HCT116 (cell line): ENCODE measurements around the gene CES4A. TPM values are rescaled to one million over a fixed set of nuclear protein-coding genes. Genes with fewer than 3 reads are reported as not detected.

Experiments
- ATAC-seq: fragments of 200-7000 bp; cut with Tn5 transposase; 2 replicates; pipeline ENCODE4 v1.9.1; 2020; ENCODE audit warnings: mild to moderate bottlenecking, moderate library complexity
- BruUV-seq: library from RNA; stranded (reverse); fragments of 400-500 nt; replicated peaks from 2 replicates; lab custom pipeline; 2021; lab: Mats Ljungman, UMichigan
- CTCF ChIA-PET: fragments of 300-600 bp; sonication (Branson Sonifier 250); formaldehyde crosslinking; loops from one replicate; lab custom pipeline; 2021; ENCODE audit warnings: antibody characterized with exemption; lab: Charles Lee
- POLR2A ChIA-PET: fragments of 300-600, 350-600 bp; sonication (Branson Sonifier 250); formaldehyde crosslinking; loops from one replicate; lab custom pipeline; 2021; ENCODE audit warnings: antibody characterized with exemption; lab: Charles Lee
- RAD21 ChIA-PET, 2 experiments: fragments of 300-600 bp; sonication (Branson Sonifier 250); formaldehyde crosslinking; loops; one replicate each; lab custom pipeline; 2023; ENCODE audit warnings: low total read pairs in 2 of 2; ENCODE audit not compliant: uncharacterized antibody in 2 of 2, unreplicated experiment in 2 of 2, low non-redundant PET in 1 of 2; lab: Charles Lee
- DNase-seq: peaks from one replicate; pipeline ENCODE4 v3.0.0-alpha.2; 2010; ENCODE audit warnings: low read depth, low spot score
- H2AFZ ChIP-seq: fragments of 200-600 bp; shearing (Covaris generic), sonication (generic); 2 replicates; pipeline ENCODE4 v1.6.1; 2017; ENCODE audit warnings: low read depth, mixed run types, mixed read lengths, antibody characterized with exemption, low read length; ENCODE audit not compliant: poor library complexity, severe bottlenecking
- H3K27ac ChIP-seq: 2 replicates; pipeline ENCODE4 v1.5.1; 2012; ENCODE audit warnings: low read depth, low read length
- H3K27me3 ChIP-seq: fragments of 200-600 bp; sonication (generic); 2 replicates; pipeline ENCODE4 v1.6.1; 2016; ENCODE audit warnings: mixed run types, low read length, mixed read lengths; ENCODE audit not compliant: insufficient read depth
- H3K36me3 ChIP-seq, 2 experiments: fragments of 200-500 bp in 1 of 2; fragments of 200-600 bp in 1 of 2; sonication (Bioruptor generic) in 1 of 2; sonication (generic) in 1 of 2; 2 replicates each; pipeline versions ENCODE4 v1.5.1 to v1.6.1; 2014 to 2016; ENCODE audit warnings: low read length in 2 of 2, inconsistent platforms in 1 of 2, mixed read lengths in 1 of 2, mixed run types in 1 of 2; ENCODE audit not compliant: insufficient read depth in 2 of 2, control insufficient read depth in 1 of 2
- H3K4me1 ChIP-seq, 2 experiments: fragments of 200-600 bp in 1 of 2; sonication (generic) in 1 of 2; 2 replicates each; pipeline versions ENCODE4 v1.5.1 to v1.6.1; 2012 to 2017; ENCODE audit warnings: low read length in 2 of 2, inconsistent platforms in 1 of 2, mild to moderate bottlenecking in 1 of 2, mixed read lengths in 1 of 2, mixed run types in 1 of 2, moderate library complexity in 1 of 2; ENCODE audit not compliant: insufficient read depth in 2 of 2, control insufficient read depth in 1 of 2
- H3K4me2 ChIP-seq: fragments of 200-600 bp; sonication (generic); 2 replicates; pipeline ENCODE4 v1.6.1; 2017; ENCODE audit warnings: mixed run types, low read length, mixed read lengths
- H3K4me3 ChIP-seq, 2 experiments: fragments of 200-600 bp in 1 of 2; sonication (generic) in 1 of 2; replicated peaks in 1 of 2; 2 replicates each; pipeline ENCODE4 v1.5.1; 2011 to 2016; ENCODE audit warnings: low read length in 2 of 2, control low read depth in 1 of 2, low read depth in 1 of 2, mild to moderate bottlenecking in 1 of 2, mixed read lengths in 1 of 2, mixed run types in 1 of 2
- H3K79me2 ChIP-seq: fragments of 200-600 bp; sonication (generic); 2 replicates; pipeline ENCODE4 v1.6.1; 2017; ENCODE audit warnings: mild to moderate bottlenecking, mixed run types, low read length, moderate library complexity, mixed read lengths; ENCODE audit not compliant: insufficient read depth
- H3K9ac ChIP-seq: fragments of 200-600 bp; sonication (generic); 2 replicates; pipeline ENCODE4 v1.6.1; 2016; ENCODE audit warnings: low read length, mixed read lengths
- H3K9me2 ChIP-seq: fragments of 200-600 bp; sonication (generic), shearing (Covaris generic); 2 replicates; pipeline ENCODE4 v1.6.1; 2017; ENCODE audit warnings: mixed run types, mild to moderate bottlenecking, moderate library complexity; ENCODE audit not compliant: insufficient read depth
- H3K9me3 ChIP-seq, 2 experiments: fragments of 200-500 bp in 1 of 2; fragments of 200-600 bp in 1 of 2; sonication (Bioruptor generic) in 1 of 2; sonication (generic) in 1 of 2; 2 replicates each; pipeline ENCODE4 v1.6.1; 2014 to 2017; ENCODE audit warnings: low read length in 2 of 2, mixed read lengths in 2 of 2, inconsistent platforms in 1 of 2, low read depth in 1 of 2, mild to moderate bottlenecking in 1 of 2, mixed run types in 1 of 2, moderate library complexity in 1 of 2; ENCODE audit not compliant: control insufficient read depth in 1 of 2, insufficient read depth in 1 of 2
- H4K20me1 ChIP-seq: fragments of 200-600 bp; sonication (generic), shearing (Covaris generic); 2 replicates; pipeline ENCODE4 v1.6.1; 2017; ENCODE audit warnings: mixed run types, mild to moderate bottlenecking, moderate library complexity; ENCODE audit not compliant: insufficient read depth
- ATF3 ChIP-seq: IDR thresholded peaks from 2 replicates; pipeline ENCODE4 v1.6.1; 2012
- CBX3 ChIP-seq: IDR thresholded peaks from 2 replicates; pipeline ENCODE4 v1.6.1; 2012; ENCODE audit warnings: low read depth
- CEBPB ChIP-seq: IDR thresholded peaks from 2 replicates; pipeline ENCODE4 v1.6.1; 2012; ENCODE audit warnings: low read depth
- CTCF ChIP-seq, 3 experiments: fragments of 200-600 bp in 1 of 3; sonication (generic) in 1 of 3; IDR thresholded peaks in 2 of 3; conservative IDR thresholded peaks in 1 of 3; 2 replicates each; pipeline ENCODE4 v1.5.1; 2012 to 2017; ENCODE audit warnings: low read depth in 2 of 3, low read length in 2 of 3, antibody characterized with exemption in 1 of 3, borderline replicate concordance in 1 of 3, control low read depth in 1 of 3, mild to moderate bottlenecking in 1 of 3, mixed read lengths in 1 of 3, mixed run types in 1 of 3, moderate library complexity in 1 of 3; ENCODE audit not compliant: insufficient read depth in 1 of 3
- EGR1 ChIP-seq: IDR thresholded peaks from 2 replicates; pipeline ENCODE4 v1.6.1; 2012; ENCODE audit warnings: low read depth
- ELF1 ChIP-seq: IDR thresholded peaks from 2 replicates; pipeline ENCODE4 v1.6.1; 2012; ENCODE audit warnings: low read depth, borderline replicate concordance
- EZH2 ChIP-seq: fragments of 200-600 bp; sonication (generic); IDR thresholded peaks from 2 replicates; pipeline ENCODE4 v1.6.1; 2017; ENCODE audit warnings: antibody characterized with exemption, mixed run types
- EZH2phosphoT487 ChIP-seq: fragments of 200-600 bp; IDR thresholded peaks from 2 replicates; pipeline ENCODE4 v1.6.1; 2018; ENCODE audit warnings: antibody characterized with exemption, borderline replicate concordance
- FOSL1 ChIP-seq: IDR thresholded peaks from 2 replicates; pipeline ENCODE4 v1.6.1; 2012; ENCODE audit warnings: low read depth
- POLR2A ChIP-seq: IDR thresholded peaks from 2 replicates; pipeline ENCODE4 v1.7.0; 2011; ENCODE audit warnings: borderline replicate concordance; ENCODE audit not compliant: insufficient read depth, insufficient read length; ENCODE audit errors: extremely low read depth
- RAD21 ChIP-seq: IDR thresholded peaks from 2 replicates; pipeline ENCODE4 v1.6.1; 2012; ENCODE audit warnings: low read depth, mild to moderate bottlenecking
- REST ChIP-seq: IDR thresholded peaks from 2 replicates; pipeline ENCODE4 v1.6.1; 2012; ENCODE audit warnings: low read depth
- SIN3A ChIP-seq: IDR thresholded peaks from 2 replicates; pipeline ENCODE4 v1.6.1; 2012; ENCODE audit warnings: low read depth
- SP1 ChIP-seq: IDR thresholded peaks from 2 replicates; pipeline ENCODE4 v1.6.1; 2012; ENCODE audit warnings: low read depth
- SRF ChIP-seq: IDR thresholded peaks from 2 replicates; pipeline ENCODE4 v1.6.1; 2012; ENCODE audit warnings: low read depth
- TCF7L2 ChIP-seq: IDR thresholded peaks from 2 replicates; pipeline ENCODE4 v1.7.0; 2011; ENCODE audit warnings: borderline replicate concordance, inconsistent platforms; ENCODE audit not compliant: insufficient read depth, insufficient read length; ENCODE audit errors: extremely low read depth
- YY1 ChIP-seq: IDR thresholded peaks from 2 replicates; pipeline ENCODE4 v1.6.1; 2011; ENCODE audit warnings: low read length, low read depth, moderate library complexity, mild to moderate bottlenecking; ENCODE audit not compliant: insufficient replicate concordance; ENCODE audit errors: extremely low read depth
- ZBTB33 ChIP-seq: IDR thresholded peaks from 2 replicates; pipeline ENCODE4 v1.6.1; 2011; ENCODE audit warnings: mild to moderate bottlenecking, low read length, moderate library complexity; ENCODE audit not compliant: insufficient replicate concordance; ENCODE audit errors: extremely low read depth
- ZFX ChIP-seq: fragments of 450-650 bp; IDR thresholded peaks from 2 replicates; pipeline ENCODE4 v1.6.1; 2017
- ZNF274 ChIP-seq: fragments of 200-500 bp; sonication (Bioruptor generic); IDR thresholded peaks from 2 replicates; pipeline ENCODE4 v1.6.1; 2014; ENCODE audit warnings: mild to moderate bottlenecking, low read depth, low read length, inconsistent platforms
- intact Hi-C: fragments of 100-400 bp; cut with micrococcal nuclease; formaldehyde crosslinking; loops from 2 replicates; pipeline ENCODE4 v1.10.0; 2022
- total RNA-seq: library from RNA; stranded (reverse); gene quantifications from one replicate; pipeline ENCODE4 v1.2.1, GENCODE V29; 2021; ENCODE audit not compliant: unreplicated experiment

Gene CES4A
- total RNA-seq, 1 experiment from 2014 or later: not detected

GRCh38 chr16:66976746-66977145 lies 11.6 kb upstream of the CES4A start:
- no TSS peak for BruUV-seq
- RAD21 ChIA-PET: no interaction called here
- H3K9ac ChIP-seq: no peak overlapping the region
- no peak overlapping the region for H3K4me3 ChIP-seq
- H3K27ac ChIP-seq: no peak overlapping the region
- TF ChIP-seq ZNF274 (no peak), ZFX (no peak), EZH2 (no peak), FOSL1 (no peak), RAD21 (no peak), TCF7L2 (no peak), SP1 (no peak), CTCF (IDR thresholded peaks at IDR 0.05 in 2 of 3, conservative IDR thresholded peaks at IDR 0.05 in 1 of 3; ENCODE audit: borderline replicate concordance in 1 of 3, insufficient read depth in 1 of 3, low read depth in 2 of 3, low read length in 2 of 3) (no peak), ZBTB33 (no peak), POLR2A (no peak), CBX3 (no peak), YY1 (no peak), EGR1 (no peak), SRF (no peak), EZH2phosphoT487 (no peak), ELF1 (no peak), SIN3A (no peak), REST (no peak), CEBPB (no peak), ATF3 (no peak)
- intact Hi-C loops: loop anchor here (1.0 to 2.0 kb wide), 4 partner anchors 39 to 209 kb away; no protein-coding TSS in a partner anchor
- H2AFZ ChIP-seq: no peak overlapping the region
- H3K9me3 ChIP-seq: no peaks in the 10 kb centered on the region
- ATAC-seq (no peak), DNase-seq (no peak)
- H4K20me1 ChIP-seq: no peaks in the 10 kb centered on the region
- no peaks in the 10 kb centered on the region for H3K27me3 ChIP-seq
- peaks cover 19 to 42% of the 10 kb centered on the region in 2 experiments for H3K4me1 ChIP-seq
- CTCF ChIA-PET: no interaction called here
- no peaks in the 10 kb centered on the region for H3K9me2 ChIP-seq
- no peaks in the 10 kb centered on the region for H3K36me3 ChIP-seq
- H3K79me2 ChIP-seq: no peaks in the 10 kb centered on the region
- H3K4me2 ChIP-seq: no peak overlapping the region
- POLR2A ChIA-PET: interaction anchor here (0.7 kb wide), 1 partner anchor 31 kb away, joined by 3 read pairs; no protein-coding TSS in a partner anchor
